HUES6 (cell line): ENCODE measurements around the gene TMCC2.
"Not testable (repeated sequence)": the region's sequence is repeated elsewhere in the genome, so short reads cannot be mapped to it uniquely, and the experiment has no call there.

Experiments used
- H3K27ac ChIP-seq: 2 replicates; pipeline ENCODE4 v1.7.0; 2013; ENCODE audit warnings: low read depth, mild to moderate bottlenecking, low read length, inconsistent platforms
- H3K27me3 ChIP-seq: 2 replicates; pipeline ENCODE4 v1.6.1; 2013; ENCODE audit warnings: low read length; ENCODE audit not compliant: control insufficient read depth, insufficient read depth
- H3K36me3 ChIP-seq: 2 replicates; pipeline ENCODE4 v1.6.1; 2013; ENCODE audit warnings: low read length; ENCODE audit not compliant: control insufficient read depth, insufficient read depth
- H3K4me1 ChIP-seq: 2 replicates; pipeline ENCODE4 v1.6.1; 2013; ENCODE audit warnings: low read length; ENCODE audit not compliant: control insufficient read depth, insufficient read depth
- H3K4me3 ChIP-seq: 2 replicates; pipeline ENCODE4 v1.5.1; 2013; ENCODE audit warnings: low read depth, low read length
- H3K9ac ChIP-seq: one replicate; pipeline ENCODE4 v1.6.1; 2013; ENCODE audit warnings: mild to moderate bottlenecking, low read length
- H3K9me3 ChIP-seq: 2 replicates; pipeline ENCODE4 v1.6.1; 2013; ENCODE audit warnings: low read depth, low read length; ENCODE audit not compliant: control insufficient read depth, insufficient read depth

Gene TMCC2

GRCh38 chr1:205296154-205296553, 68.4 kb downstream of the TMCC2 start:
- H3K4me3 ChIP-seq: no peak overlapping the region
- no peaks in the 10 kb centered on the region for H3K36me3 ChIP-seq
- H3K27ac ChIP-seq: peak overlapping the region; percentile 98; the same call in 1 of the 2 replicates
- H3K27me3 ChIP-seq: no peaks in the 10 kb centered on the region
- no peaks in the 10 kb centered on the region for H3K9me3 ChIP-seq
- H3K4me1 ChIP-seq: peaks cover 69% of the 10 kb centered on the region
- H3K9ac ChIP-seq: peak overlapping the region; percentile 89

- H3K9ac ChIP-seq: peak overlapping the region; percentile 64
- peak overlapping the region; percentile 75; the same call in 1 of the 2 replicates for H3K27ac ChIP-seq
- not testable (repeated sequence) for H3K36me3 ChIP-seq, H3K9me3 ChIP-seq, H3K27me3 ChIP-seq, H3K4me3 ChIP-seq
- H3K4me1 ChIP-seq: peaks cover 74% of the 10 kb centered on the region
Observed at GRCh38 chr1:205297546-205298177, 69.9 kb downstream of the TMCC2 start.

- Histone ChIP-seq H3K27me3 (no peaks in the 10 kb centered on the region), H3K36me3 (peaks cover 14% of the 10 kb centered on the region), H3K4me3 (no peak overlapping the region; the same call in 1 of the 2 replicates), H3K4me1 (peaks cover 75% of the 10 kb centered on the region), H3K9ac (peak overlapping the region; percentile 64), H3K9me3 (no peaks in the 10 kb centered on the region), H3K27ac (peak overlapping the region; percentile 75; the same call in 1 of the 2 replicates)
Observed at GRCh38 chr1:205298191-205298994, 70.6 kb downstream of the TMCC2 start.

- H3K36me3 ChIP-seq: peaks cover 32% of the 10 kb centered on the region
- H3K9ac ChIP-seq: peak overlapping the region; percentile 92
- no peak overlapping the region for H3K4me3 ChIP-seq
- peaks cover 64% of the 10 kb centered on the region for H3K4me1 ChIP-seq
- peak overlapping the region; percentile 99 for H3K27ac ChIP-seq
- H3K27me3 ChIP-seq: no peaks in the 10 kb centered on the region
- H3K9me3 ChIP-seq: no peaks in the 10 kb centered on the region
Observed at GRCh38 chr1:205300149-205300548, 72.4 kb downstream of the TMCC2 start.

- H3K4me3 ChIP-seq: peak overlapping the region; percentile 49
- H3K9ac ChIP-seq: peak overlapping the region; percentile 92
- peaks cover 42% of the 10 kb centered on the region for H3K36me3 ChIP-seq
- H3K9me3 ChIP-seq: no peaks in the 10 kb centered on the region
- H3K27me3 ChIP-seq: no peaks in the 10 kb centered on the region
- H3K27ac ChIP-seq: peak overlapping the region; percentile 99
- H3K4me1 ChIP-seq: peaks cover 52% of the 10 kb centered on the region
Observed at GRCh38 chr1:205301205-205301821, 73.6 kb downstream of the TMCC2 start.

- Histone ChIP-seq H3K9me3 (no peaks in the 10 kb centered on the region), H3K27me3 (no peaks in the 10 kb centered on the region), H3K4me3 (peak overlapping the region; percentile 22; the same call in 1 of the 2 replicates), H3K9ac (peak overlapping the region; percentile 71), H3K27ac (peak overlapping the region; percentile 99), H3K4me1 (peaks cover 51% of the 10 kb centered on the region), H3K36me3 (peaks cover 49% of the 10 kb centered on the region)
Observed at GRCh38 chr1:205301842-205302588, 74.3 kb downstream of the TMCC2 start.

- H3K9ac ChIP-seq: peak overlapping the region; percentile 28
- peak overlapping the region; percentile 61 for H3K27ac ChIP-seq
- H3K27me3 ChIP-seq: no peaks in the 10 kb centered on the region
- peaks cover 43% of the 10 kb centered on the region for H3K4me1 ChIP-seq
- H3K36me3 ChIP-seq: peaks cover 63% of the 10 kb centered on the region
- H3K4me3 ChIP-seq: no peak overlapping the region
- H3K9me3 ChIP-seq: no peaks in the 10 kb centered on the region
Observed at GRCh38 chr1:205303247-205303888, 75.6 kb downstream of the TMCC2 start.

GRCh38 chr1:205304046-205304694, 76.4 kb downstream of the TMCC2 start:
- H3K4me3 ChIP-seq: no peak overlapping the region
- peaks cover 71% of the 10 kb centered on the region for H3K36me3 ChIP-seq
- H3K27me3 ChIP-seq: no peaks in the 10 kb centered on the region
- H3K27ac ChIP-seq: no peak overlapping the region; the same call in 1 of the 2 replicates
- H3K4me1 ChIP-seq: peaks cover 36% of the 10 kb centered on the region
- H3K9ac ChIP-seq: no peak overlapping the region
- H3K9me3 ChIP-seq: no peaks in the 10 kb centered on the region

- no peaks in the 10 kb centered on the region for H3K27me3 ChIP-seq
- peaks cover 36% of the 10 kb centered on the region for H3K4me1 ChIP-seq
- H3K36me3 ChIP-seq: peaks cover 75% of the 10 kb centered on the region
- no peak overlapping the region for H3K4me3 ChIP-seq
- no peaks in the 10 kb centered on the region for H3K9me3 ChIP-seq
- H3K27ac ChIP-seq: no peak overlapping the region
- H3K9ac ChIP-seq: no peak overlapping the region
Observed at GRCh38 chr1:205304695-205305070, 76.9 kb downstream of the TMCC2 start.
